GM19238 (cell line): ENCODE measurements around the gene YTHDF1.

Source experiments
- DNase-seq: peaks from one replicate; pipeline ENCODE4 v3.0.0; 2011; ENCODE audit warnings: low spot score; ENCODE audit not compliant: insufficient read length

Gene YTHDF1

DNA sequence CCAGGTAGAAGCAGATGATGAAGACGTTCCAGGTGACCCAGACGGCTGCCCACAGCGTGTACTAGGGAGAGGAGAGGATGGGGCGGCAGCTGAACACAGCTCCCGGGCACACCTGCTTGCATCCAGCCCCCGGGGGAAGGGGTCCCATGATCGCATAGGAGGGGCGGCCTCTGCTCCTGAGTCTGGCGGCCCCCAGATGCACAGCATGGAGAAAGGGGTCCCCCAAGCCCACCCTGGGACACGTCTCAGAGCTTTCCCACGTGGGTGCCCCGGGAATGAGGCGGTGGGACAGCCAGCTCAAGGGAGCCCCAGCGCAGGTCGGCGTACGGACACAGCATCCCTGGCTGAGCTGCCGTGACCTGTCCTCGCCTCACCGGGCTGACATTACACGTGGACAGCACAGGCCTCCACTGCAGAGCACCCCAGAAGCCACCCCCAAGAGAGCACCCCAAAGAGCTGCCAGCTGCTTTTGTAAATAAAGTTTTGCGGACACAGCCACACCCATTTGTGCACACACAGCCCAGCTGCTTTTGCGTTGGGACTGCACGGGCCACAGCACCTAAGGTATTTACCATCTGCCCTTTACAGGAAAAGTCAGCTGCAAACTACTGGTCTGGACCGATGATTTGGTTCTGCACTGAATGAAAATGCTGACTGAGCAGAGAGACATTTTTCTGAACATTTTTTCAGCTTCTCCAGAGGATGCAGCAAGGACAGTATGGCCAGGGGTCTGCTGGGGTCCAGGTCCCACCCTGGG, 33.1 kb upstream of the YTHDF1 start:
- DNase-seq = no peak

DNA sequence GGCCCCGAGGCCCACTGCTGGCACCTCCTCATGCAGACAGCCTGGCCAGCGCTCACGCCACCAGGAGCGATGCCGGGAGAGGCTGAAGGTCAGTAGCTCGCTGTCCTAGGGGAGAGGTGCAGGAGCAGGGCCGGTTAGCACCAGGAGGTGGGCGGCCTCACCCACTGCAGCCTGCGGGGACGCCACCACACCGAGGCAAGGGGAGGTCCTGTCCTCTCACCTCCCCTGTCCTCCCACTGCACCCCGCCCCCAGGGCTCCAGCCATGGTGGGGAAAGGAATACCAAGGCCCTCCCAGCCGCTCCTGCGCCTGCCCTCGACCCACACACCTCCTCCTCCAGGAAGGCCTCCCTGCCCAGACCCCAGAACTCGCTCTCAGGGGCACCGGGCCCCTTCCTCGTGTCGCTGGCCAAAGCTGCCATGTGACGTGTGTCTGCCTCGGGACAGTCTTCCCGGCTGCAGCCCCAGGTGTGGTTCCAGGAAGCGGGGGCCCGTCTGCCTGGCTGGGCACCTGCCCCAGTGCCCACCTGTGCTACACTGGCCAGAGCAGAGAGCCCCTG, 31.8 kb upstream of the YTHDF1 start:
- DNase-seq = no peak

DNA sequence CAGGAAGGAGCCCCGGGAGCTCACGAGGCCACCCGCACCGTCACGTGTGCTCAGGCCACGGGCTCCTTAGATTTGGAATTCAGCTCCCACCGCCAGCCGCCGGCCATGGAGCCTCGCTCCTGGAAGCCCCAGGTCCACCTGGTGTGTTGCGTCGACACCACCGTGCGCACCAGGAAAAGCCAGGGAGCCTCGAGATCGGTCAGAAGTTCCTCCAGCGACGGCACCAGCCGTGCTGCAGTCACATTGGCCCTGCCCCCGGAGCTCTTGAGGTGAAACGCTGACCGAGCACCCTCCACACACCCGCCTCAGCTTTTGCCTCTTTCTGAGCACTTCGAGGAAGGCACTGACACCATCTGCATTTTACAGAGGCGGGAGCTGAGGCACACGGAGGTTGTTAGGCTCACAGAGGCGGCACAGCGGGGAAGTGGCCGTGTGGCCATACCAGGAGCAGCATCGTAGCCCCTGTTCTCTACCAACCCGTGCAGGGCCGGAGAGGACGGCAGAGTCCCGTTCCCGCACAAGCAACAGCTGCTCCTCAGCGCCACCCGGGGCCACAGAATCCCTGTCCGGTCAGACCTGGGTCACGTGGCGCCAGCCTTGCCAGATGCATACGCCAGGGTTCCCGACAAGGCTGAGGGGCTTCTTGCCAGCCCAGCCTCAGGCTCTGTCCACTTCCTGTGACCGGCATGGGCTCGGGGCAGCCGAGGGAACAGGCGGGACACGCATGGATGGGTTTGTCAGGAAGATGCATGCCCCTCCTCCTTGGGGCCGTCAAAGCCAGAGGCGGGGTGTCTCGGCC, 30.8 kb upstream of the YTHDF1 start:
- DNase-seq = no peak

DNA sequence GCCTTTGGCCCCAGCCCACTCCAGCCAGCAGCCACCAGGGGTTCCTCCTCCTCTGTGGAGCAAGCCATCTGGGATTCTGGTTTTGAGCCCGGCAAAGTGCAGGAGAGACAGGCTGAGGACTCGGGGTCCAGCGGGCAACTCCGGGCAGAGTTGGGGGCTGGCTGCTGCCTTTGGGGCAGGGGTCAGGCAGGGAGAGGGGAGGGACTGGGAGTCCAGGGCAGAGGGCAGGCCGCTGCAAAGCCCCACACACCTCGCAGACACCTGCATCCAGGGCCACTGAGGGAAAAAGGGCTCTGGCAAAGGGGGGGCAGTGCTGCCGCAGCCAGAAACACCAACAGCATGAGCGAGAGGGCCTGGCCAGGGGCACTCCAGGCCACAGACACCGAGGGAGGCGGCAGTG, 28.5 kb upstream of the YTHDF1 start:
- no peak for DNase-seq

DNA sequence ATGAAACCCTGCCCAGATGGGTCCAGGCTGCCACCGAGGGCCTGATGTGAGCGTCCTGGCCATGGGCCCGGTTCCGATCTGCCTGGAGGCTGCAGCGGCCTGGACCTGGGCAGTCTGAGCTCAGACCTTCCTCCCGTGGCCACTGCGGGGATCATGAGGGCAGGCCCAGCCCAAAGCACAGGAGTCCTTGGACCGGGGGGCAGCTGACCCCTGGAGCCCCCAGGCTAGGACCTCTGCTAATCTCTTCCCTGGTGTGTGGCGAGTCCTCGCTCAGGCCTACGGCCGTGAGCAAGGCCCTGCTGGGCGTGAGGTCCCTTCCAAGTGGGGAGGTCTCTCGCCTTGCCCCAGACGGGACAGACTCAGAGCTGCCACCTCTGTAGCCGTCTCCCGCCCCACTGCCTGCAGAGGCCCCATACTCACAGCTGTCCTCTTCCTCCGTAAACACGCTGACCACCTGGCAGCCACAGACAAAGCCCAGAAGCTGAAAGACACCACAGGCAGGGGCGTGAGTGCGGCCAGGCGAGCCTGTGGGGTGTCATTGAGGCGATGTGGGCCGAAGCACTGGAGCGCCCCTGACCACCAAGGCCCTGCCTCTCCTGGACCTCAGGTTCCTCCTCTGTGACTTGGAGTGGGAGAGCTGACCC, 27.8 kb upstream of the YTHDF1 start:
- no peak for DNase-seq

DNA sequence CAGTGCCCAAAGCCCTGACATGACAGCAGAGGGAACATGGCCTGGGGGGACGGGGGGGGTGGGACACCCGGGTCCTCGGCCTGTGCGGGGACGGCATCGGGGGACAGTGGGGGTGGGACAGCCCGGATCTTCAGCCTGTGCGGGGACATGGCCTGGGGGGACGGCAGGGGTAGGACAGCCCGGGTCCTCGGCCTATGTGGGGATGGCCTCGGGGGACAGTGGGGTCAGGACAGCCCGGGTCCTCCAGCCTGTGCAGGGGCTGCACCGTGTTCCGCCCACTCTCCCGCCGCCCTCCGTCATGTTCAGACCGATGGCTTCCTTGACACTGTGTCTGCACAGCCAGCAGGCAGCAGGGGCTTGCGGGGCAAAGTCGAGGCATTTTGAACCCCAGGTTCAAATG, 26.8 kb upstream of the YTHDF1 start:
- no peak for DNase-seq

DNA sequence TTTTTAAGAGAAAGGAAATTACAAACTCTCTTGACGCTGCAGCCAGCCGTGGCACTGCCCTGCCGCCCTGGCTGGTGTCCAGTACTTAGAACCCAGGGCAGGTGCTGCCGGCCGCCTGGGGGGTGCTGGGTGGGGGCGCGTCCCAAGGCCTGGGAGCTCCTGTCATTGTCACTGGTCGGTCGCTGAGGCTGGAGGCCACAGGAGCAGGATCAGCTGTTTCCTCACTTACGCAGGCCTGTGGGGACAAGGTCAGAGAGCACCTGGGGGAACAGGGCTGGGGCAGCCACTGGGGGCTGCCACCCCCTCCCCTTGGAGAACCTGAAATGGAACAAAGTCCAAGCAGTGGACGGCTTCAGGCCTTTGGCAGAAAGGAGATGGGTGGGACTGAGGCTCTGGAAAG, 25.3 kb upstream of the YTHDF1 start:
- DNase-seq = no peak

DNA sequence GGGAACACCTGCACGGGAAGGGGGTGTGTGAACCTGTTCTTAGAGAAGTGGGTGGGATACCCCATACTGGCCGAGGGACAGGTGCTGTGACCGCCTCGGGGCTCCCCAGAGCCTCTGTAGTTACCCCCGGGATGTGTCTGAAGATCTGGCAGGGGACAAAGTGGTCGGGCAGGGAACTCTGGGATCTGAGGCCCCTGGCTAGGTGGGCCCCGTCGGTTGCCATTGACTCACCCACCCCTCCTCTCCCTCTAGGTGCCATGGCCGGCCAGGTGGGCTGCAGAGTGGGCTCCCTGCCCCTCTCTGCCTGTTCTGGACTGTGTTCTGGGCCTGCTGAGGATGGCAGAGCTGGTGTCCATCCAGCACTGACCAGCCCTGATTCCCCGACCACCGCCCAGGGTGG, 24.1 kb upstream of the YTHDF1 start:
- no peak for DNase-seq

DNA sequence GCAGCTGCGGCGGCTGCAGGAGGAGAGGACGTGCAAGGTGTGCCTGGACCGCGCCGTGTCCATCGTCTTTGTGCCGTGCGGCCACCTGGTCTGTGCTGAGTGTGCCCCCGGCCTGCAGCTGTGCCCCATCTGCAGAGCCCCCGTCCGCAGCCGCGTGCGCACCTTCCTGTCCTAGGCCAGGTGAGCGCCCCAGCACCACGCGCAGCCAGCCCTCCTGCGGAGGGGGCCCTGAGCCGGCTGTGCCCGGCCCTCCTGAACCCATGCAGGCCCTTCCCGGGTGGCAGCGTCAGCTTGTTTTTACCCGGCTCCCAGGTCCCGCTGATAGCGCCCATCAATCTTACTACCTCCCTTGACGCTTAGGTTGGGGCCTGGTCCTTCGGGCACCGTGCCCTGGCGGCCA, 23.5 kb upstream of the YTHDF1 start:
- no peak for DNase-seq

DNA sequence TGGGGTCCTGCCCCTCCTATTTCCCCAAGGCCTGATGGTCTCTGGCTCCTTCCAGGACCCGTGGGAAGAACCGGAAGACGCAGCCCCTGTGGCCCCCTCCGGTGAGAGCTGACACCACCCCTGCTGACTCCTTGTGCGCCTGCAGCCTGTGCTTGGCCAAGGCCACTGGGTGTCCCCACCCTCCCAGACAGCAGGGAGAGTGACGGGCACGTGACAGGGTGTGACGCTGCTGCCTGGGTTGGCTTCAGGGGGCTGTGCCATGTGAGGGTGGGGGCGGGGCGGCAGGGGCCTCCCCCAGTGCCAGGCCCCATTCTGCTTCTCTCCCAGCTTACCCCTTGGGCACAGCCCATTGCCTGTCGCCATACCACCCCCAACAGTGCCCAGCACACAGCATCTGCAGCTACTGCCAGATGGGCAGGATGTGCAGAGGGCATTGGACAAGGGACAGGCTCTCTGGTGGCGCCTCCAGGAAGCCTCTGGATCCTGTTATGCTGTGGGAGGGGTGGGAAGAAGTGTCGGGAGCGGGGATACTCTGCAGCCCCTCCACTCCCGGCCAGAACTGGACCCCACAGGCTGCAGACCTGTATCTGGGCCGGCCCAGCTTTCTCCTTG, 22.7 kb upstream of the YTHDF1 start:
- DNase-seq = no peak

DNA sequence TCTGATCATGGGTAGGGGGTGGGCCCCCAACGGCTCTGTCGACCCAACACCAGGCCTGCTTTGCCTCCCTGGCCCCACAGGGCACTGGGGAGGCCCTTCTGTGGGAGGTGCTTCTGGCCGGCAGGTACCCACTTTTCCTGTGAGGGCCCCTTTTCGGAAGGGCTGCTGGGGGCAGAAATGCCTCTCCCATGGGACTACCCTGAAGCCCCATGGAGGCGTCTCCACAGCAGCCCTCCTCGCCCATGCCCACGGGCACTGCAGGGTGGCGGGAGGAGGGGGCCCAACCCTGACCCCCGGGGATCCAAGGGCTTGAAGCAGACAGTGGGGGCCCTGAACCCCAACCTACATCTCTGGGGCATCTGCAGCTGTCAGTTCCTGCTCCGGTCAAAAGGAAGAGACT, 22.1 kb upstream of the YTHDF1 start:
- DNase-seq = no peak

DNA sequence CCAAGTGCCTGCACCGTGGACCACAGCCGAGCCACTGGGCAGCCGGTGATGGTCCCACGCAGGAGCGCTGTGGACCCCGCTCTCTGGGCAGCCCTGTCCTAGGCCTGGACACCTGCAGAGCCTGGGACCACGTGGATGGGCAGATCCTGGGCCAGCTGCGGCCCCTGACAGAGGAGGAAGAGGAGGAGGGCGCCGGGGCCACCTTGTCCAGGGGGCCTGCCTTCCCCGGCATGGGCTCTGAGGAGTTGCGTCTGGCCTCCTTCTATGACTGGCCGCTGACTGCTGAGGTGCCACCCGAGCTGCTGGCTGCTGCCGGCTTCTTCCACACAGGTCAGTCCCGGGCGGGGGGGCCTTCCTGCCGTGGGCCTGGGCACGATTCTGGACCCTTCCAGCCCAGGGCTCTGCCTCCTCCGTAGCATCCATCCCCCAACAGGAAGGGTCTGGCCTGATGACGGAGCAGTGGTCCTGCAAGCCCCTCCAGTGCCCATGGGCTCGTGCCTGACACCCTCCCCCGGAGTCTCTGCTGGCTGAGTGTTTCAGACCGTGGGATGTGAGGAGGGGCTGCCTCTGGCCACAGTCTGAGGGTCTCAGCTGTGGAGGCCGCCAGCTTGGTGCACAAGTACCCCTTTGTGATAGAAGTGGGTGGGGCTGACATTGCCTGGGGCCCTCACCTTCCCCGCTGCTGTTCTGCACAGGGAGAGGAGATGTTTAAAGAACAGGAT, 20.3 kb upstream of the YTHDF1 start:
- no peak for DNase-seq

DNA sequence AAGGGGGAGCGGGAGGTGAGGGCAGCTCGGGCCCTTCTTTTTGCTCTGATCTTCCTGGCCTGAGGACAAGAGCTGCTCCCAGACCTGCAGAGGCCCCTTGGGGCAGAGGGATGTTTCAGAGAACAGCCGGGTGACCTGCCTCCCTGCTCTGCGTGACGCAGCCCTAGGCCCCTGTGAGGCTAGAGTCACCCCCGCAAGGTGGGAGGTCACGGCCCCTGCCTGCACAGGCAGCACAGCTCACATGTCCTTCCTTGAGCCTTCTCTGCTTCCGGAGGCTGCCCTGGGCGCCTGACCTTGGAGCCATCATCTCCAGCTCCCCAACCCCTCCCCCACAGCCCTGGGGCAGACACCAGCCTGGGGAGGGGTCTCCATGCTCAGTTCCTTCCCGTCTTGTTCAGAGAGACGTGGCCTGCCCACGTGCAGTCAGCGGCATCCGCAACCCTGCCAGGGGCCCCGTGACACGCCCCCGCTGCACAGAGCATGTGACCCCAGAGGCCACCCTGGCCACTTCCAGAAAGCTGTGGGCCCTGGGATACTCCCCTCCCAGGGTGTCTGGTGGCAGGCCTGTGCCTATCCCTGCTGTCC, 19.6 kb upstream of the YTHDF1 start, which contains the start of gene BIRC7:
TSS of gene BIRC7 (plus strand) at position 507 of the 585 bp plus-strand sequence. CDS start 192 bp downstream, outside the sequence.
- no peak for DNase-seq

DNA sequence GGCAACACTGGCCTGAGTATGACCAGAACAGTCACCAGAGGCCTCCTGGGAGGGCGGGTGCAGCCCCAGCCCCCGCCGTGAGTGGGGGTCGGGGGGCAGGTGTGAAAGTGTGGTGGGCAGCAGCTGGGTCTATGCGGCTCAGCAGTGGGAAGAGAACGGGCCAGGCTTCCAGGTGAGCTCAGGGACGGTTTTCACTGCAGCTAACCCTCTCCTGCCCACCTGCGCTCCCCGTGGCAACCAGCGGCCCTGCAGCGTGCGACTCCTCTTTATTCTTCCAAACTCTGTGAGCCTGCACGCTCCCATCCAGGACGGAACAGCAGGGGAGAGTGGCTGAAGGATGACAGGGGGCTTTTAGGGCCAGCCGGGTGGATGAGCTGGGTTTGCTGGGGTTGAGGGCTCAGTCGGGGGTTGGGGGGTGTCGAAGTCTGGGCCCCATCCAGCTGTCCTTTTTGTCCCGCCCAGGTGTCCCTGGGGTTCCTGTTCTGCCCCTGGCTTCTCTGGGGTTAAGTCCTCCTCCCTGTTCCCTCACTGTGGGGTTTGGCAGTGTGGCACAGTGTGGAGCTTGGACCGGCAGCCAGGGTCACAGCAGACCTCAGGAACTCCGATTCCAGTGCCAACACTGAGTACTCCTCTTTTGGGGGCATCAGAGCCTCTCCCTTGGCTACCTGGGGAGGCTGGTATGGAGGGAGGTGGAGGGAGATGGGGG, 18.9 kb upstream of the YTHDF1 start:
- DNase-seq = no peak

DNA sequence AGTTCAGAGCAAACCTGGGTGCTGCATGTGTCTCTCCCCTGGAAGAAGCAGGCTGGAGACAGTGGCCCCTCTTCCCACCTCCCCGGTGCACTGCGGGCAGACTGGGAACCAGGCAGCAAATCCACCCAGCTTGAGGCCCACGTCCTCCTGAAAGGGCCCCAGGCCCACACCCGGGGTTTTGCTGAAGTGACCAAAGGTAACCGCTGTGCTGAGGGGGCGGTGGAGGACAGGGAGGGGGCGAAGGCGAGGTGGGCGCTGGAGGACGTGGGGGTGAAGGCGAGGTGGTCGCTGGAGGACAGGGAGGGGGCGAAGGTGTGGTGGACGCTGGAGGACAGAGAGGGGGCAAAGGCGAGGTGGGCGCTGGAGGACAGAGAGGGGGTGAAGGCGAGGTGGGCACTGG, 18.0 kb upstream of the YTHDF1 start:
- DNase-seq = no peak

DNA sequence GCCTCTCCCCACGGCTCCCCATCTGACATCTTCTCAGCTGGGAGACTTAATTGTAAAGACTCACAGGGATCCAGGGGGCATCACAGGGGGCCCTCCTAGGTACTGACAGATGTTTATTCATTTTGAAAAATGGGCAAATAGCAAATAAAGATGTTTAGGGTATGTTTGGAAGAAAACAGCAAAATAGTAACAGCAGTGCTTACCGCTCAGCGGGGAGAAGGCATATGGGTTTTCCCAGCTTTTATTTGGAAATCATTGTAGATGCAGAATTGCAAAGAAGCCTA, 17.1 kb upstream of the YTHDF1 start:
- DNase-seq = no peak

DNA sequence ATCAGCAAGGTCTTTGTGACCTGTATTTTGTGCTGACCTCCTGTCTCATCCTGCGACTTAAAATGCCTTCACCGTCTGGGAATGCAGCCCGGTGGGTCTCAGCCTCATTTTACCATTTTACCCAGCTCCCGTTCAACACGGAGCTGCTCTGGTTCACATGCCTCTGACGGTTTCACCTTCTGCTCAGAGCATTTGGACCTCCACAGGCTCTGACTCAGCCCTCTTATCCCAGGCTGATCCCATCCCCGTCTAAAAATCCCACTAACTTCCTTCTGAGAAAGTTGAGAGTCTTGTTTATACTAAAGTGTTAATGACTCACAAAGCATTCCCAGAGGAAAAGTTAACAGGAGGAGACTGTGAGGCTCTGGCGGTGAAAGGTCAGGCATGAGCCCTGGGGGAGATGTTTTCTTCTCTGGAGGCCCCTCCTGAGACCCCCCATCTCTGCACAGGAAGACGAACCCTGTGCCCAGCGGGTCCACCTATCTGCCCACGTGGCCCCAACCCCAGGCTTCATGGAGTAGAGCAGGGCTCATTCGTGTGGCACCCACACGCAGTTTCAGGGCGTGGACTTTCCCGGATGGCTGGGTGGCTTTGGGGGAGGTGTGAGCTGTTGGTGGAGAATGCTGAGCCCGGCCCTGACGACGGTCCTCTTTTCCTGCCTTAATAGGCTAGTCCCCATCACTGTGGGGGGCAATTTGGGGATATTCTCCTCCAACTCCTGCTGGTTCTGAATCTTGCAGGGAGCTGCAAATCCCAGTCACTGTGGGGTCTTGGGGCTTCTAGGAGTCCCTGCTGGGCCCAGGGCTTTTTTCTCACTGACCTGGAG, 16.5 kb upstream of the YTHDF1 start:
- no peak for DNase-seq

DNA sequence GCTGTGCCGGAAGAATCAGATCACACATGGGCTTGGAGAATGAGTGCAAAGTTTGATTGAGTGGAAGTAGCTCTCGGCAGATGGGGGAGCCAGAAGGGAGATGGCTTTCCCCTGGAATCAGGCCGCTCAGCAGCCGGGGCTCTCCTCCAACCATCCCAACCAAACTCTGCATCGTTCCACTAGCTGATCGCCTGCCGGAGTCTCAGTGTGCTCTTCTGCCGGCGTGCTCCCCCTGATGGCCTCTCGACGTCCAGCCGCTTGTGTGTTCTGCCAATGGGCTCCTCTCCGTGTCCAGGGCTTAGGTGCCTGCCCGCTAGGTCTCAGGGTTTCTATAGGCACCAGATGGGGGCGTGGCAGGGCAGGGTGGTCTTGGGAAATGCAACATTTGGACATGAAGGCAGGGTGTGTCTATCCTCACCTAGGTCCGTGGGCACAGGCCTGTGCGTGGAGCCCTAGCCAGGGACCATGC, 14.9 kb upstream of the YTHDF1 start:
- DNase-seq = no peak

DNA sequence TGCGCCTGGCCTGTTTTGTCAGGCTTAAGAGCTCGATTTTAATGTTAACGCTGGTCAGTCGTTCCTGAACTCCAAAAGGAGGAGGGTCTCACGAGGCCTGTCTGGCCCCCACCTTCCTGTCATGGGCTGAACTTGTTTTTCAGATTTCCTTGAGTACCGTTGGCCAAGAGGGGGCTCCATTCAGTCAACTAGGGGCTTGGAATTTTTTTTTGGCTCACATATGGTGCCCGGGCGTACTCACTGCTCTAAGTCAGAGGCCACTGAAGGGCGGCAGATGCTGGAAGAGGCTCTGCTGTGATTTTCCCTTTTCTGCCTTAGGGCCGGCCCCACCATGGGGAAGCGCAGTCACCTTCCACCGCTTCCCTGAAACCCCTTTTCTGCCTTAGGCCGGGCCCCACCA, 12.9 kb upstream of the YTHDF1 start:
- no peak for DNase-seq
